Measurements from ENCODE around the gene HS3ST1.

The HS3ST1 gene

DNA sequence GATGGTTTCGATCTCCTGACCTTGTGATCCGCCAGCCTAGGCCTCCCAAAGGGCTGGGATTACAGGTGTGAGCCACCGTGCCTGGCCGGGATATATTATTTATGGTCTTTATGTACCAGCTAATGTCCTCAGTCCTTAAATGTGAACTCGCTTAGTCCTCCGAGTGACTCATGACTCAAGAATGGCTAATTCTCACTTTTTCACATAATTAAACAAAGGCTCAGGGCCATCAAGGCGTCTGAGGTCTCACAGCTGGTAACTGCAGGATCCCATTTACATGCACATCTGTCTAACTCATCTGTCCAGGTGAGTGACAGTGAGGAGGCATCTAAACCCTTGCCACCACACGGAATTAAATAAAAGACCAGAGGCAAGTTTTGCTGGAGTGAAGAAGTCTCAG is 73.5 kb downstream of the HS3ST1 start (continued):
- TF ChIP-seq, protein P1, sequence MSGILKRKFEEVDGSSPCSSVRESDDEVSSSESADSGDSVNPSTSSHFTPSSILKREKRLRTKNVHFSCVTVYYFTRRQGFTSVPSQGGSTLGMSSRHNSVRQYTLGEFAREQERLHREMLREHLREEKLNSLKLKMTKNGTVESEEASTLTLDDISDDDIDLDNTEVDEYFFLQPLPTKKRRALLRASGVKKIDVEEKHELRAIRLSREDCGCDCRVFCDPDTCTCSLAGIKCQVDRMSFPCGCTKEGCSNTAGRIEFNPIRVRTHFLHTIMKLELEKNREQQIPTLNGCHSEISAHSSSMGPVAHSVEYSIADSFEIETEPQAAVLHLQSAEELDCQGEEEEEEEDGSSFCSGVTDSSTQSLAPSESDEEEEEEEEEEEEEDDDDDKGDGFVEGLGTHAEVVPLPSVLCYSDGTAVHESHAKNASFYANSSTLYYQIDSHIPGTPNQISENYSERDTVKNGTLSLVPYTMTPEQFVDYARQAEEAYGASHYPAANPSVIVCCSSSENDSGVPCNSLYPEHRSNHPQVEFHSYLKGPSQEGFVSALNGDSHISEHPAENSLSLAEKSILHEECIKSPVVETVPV (CRISPR knock-in tag; IDR thresholded peaks at IDR 0.05): no peak

- no peak for ATAC-seq
- TF ChIP-seq BACH2 (CRISPR knock-in tag; IDR thresholded peaks at IDR 0.05; ENCODE audit: borderline replicate concordance) (no peak), ARNTL (CRISPR knock-in tag; IDR thresholded peaks at IDR 0.05; ENCODE audit: borderline replicate concordance, low read depth) (no peak), PPARA (CRISPR knock-in tag; IDR thresholded peaks at IDR 0.05; ENCODE audit: borderline replicate concordance) (no peak), CSDC2 (CRISPR knock-in tag; IDR thresholded peaks at IDR 0.05) (no peak), ZNF8 (CRISPR knock-in tag; IDR thresholded peaks at IDR 0.05) (no peak), CREB5 (CRISPR knock-in tag; IDR thresholded peaks at IDR 0.05; ENCODE audit: low read depth) (no peak), TSHZ2 (CRISPR knock-in tag; IDR thresholded peaks at IDR 0.05) (no peak), GLIS3 (CRISPR knock-in tag; IDR thresholded peaks at IDR 0.05) (no peak), PATZ1 (CRISPR knock-in tag; IDR thresholded peaks at IDR 0.05; ENCODE audit: borderline replicate concordance) (no peak), ZNF70 (CRISPR knock-in tag; IDR thresholded peaks at IDR 0.05) (no peak)
- TF ChIP-seq, protein P1 (CRISPR knock-in tag; IDR thresholded peaks at IDR 0.05): no peak
Observed at GRCh38 chr4:11354531-11354930, 74.2 kb downstream of the HS3ST1 start.

GRCh38 chr4:11348449-11349088 is 80.1 kb downstream of the HS3ST1 start:
- TF ChIP-seq ZNF70 (CRISPR knock-in tag; IDR thresholded peaks at IDR 0.05): no peak
- no peak for TF ChIP-seq BACH2 (CRISPR knock-in tag; IDR thresholded peaks at IDR 0.05; ENCODE audit: borderline replicate concordance)
- TF ChIP-seq POU6F1 (CRISPR knock-in tag; IDR thresholded peaks at IDR 0.05; ENCODE audit: borderline replicate concordance, low read depth): no peak
- TF ChIP-seq CSDC2 (CRISPR knock-in tag; IDR thresholded peaks at IDR 0.05): no peak
- TF ChIP-seq ISL1 (CRISPR knock-in tag; IDR thresholded peaks at IDR 0.05): no peak
- TF ChIP-seq PPARA (CRISPR knock-in tag; IDR thresholded peaks at IDR 0.05; ENCODE audit: borderline replicate concordance): no peak
- no peak for TF ChIP-seq GLIS3 (CRISPR knock-in tag; IDR thresholded peaks at IDR 0.05)
- no peak for TF ChIP-seq TSHZ2 (CRISPR knock-in tag; IDR thresholded peaks at IDR 0.05)
- no peak for TF ChIP-seq RARB (CRISPR knock-in tag; IDR thresholded peaks at IDR 0.05)
- TF ChIP-seq ZNF8 (CRISPR knock-in tag; IDR thresholded peaks at IDR 0.05): no peak
- TF ChIP-seq ARNTL (CRISPR knock-in tag; IDR thresholded peaks at IDR 0.05; ENCODE audit: borderline replicate concordance, low read depth): no peak
- no peak for TF ChIP-seq ESRRG (CRISPR knock-in tag; IDR thresholded peaks at IDR 0.05)
- TF ChIP-seq ZFP3 (CRISPR knock-in tag; IDR thresholded peaks at IDR 0.05): no peak
- TF ChIP-seq SNAI2 (CRISPR knock-in tag; IDR thresholded peaks at IDR 0.05): no peak
- no peak for TF ChIP-seq TOX (CRISPR knock-in tag; IDR thresholded peaks at IDR 0.05; ENCODE audit: borderline replicate concordance)
- TF ChIP-seq ZNF565 (CRISPR knock-in tag; conservative IDR thresholded peaks at IDR 0.05; ENCODE audit: low read depth): no peak
- ATAC-seq: no peak

All from SK-N-SH treated with all-trans-retinoic acid at 6 μM for 48 hours (cell line).